HG03139 (cell line): Measurements from ENCODE around the gene NXPH4.
A peak's percentile ranks its signal among the peaks of the same experiment; 100 is the strongest.

Source experiments
- ATAC-seq: cut with Tn5 transposase; IDR thresholded peaks from one replicate; pipeline ENCODE4 v1.9.1; 2021; ENCODE audit not compliant: unreplicated experiment

Gene NXPH4

DNA sequence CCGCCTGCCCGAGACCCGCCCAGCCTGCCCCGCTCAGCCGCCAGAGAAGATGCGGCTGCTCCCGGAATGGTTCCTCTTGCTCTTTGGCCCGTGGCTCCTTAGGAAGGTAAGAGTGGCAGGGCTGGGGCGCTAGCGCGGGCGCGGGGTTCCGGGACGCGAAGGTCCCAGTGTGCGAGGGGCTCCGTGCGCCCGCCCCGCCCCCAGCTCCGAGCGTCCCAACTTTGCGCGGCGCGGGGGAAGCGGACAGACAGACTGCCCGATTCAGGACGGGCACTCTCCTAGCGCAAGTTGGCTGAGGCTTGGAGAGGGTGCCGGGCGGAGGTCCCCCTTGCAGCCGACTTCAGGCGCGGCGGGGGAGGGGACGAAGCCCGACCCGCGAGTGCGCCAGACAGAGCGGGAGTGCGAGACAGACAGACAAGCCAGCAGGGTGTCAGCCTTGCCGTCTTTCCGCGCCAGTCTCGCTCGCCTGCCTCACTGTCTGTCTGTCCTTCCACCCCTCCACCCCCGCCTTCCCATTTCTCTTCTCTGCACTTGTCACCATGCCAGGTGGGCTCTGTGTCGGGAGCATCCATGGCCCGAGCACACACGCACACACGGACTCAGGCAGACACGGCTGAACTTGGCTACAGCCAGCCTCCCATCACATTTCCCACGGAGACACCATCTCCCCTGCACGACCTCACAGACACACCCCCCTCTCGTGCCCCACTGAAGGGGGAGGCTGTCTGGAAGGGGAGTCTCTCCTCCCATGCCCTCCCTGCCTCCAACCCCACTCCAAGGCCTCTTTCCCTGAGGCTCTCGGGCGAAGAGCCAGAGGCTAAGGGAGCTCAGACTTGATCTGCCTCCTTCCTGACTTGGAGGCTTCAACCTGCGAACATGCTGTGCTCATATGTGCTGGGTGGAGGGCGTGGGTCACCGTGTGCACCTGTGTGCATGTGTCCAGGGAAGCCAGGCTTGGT, 606 bp downstream of the NXPH4 start:
- no peak for ATAC-seq

DNA sequence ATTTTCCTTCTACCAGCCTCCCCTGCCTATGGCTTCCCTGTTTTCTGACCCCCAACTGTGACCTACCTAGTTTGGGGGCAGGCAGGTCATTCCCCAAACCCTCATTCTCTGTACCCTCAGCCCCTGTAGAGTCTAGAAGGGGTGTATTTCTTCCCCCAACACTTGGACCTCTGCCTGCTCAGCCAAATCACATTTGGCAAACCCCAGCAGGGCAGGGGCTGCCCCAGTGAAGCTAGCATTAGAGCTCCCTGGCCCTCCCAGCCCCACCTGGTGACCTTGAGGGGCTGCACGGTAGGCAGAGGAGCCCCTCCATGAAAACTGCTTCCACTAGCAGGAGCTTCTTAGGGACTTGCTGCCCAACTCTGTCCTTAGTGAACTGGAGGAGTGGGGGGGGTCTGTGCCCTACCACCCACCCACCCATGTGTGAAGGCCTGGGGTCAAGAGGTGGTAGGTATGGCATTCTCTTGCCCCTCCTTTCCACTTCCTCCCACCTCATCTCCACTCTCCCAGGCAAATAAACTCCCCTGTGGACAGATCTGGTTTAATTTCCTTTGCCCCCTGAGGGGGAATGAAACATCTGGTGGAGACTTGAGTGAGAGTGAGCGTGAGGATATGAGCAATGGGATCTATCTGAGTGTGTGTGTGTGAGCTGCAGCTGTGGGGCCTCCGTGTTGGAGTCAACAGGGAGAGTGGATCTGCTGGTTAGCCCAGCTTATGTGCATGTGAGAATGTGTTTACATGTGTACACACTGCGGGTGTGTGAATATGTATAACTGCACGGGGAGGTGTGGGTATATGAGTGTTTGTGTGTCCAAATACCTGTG, 1.6 kb downstream of the NXPH4 start:
- ATAC-seq = no peak

DNA sequence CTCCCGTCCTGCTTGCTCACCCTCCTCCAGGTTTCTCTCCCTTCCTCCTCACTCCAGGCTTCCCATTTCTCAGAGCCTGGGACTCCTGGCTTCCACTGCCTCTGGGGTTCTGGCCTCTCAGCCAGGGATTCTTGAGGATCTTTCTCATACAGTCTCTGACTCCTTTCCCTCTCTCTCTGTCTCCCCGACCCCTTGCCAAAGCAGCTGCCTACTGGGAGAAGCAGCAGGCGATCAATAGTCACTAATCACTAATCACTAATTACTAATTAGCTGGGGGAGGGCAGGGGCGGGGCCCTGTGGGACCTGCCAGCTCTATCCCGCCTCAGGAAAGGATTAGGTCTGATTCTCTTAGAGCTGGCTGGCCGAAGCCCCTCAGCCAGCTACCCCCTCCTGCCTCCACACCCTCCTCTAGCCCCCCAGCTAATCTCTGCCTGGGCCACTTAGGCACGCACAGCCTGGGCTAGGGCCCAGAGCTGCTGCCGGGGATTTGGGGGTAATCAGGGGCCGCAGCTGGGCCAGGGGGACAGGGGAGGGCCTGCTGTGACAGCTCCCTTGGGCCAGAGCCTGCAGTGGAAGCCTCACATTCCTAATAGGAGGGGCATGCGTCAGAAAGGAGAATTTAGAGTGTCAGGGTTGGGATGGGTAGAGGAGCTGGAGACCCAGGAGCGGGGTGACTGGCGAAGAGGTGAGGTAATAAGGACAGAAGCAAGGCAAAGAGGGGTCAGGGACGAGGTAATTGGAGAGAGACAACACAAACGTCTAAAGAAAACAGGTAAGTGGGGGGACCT, 2.8 kb downstream of the NXPH4 start:
- ATAC-seq = no peak

DNA sequence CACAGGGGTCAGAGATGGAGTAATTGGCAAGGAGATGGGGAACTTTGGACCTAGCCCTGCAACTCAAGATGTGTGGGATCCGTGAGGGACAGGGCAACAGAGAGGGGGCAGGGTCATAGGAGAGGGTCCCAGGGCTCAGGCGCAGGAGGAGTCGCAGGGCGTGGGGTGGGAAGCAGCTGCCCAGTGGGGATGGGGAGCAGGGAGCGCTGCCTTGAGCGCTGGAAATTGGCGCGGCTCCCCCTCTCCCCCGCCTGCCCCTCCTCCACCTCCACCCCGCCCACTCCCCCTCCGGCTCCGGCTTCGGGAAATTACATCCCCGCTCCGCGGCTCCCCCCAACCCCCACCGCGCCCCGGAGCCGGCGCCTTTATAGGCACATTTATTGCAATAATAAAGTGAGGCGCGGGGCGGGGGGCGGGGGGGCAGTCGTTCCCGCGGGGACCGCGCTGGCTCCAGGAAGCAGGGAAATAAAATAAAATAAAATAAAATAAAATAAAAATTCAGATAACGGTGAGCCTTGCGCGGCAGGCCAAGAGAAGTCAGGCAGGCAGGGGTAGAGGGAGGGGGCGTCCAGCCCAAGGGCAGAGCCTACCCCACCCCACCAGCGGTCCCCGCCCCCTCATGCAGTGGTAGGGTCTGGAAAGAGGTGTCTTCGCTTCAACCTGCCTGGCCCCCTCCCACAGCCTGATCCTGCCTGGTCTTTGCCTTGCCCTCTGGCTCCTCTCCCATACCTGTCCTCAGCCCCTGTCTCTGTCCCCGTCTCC, 3.6 kb downstream of the NXPH4 start:
- no peak for ATAC-seq

DNA sequence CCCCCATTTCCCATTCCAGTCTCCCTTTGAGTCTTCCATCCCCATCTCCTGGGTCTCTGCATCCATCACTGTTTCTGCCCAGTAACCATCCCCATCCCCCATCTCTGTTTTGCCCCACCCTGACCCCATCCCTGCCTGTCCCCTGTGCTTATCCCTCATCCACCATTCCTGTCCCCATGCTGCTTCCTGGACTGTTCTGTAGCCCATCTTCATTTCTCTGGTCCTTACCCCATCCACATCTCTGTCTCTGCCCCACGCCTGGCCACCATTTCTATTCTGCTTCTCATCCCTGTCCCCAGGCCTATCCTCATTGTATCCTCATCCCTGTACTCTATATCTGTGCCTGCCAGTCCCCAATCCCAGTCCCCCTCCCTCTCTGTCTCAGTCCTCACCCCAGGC, 4.2 kb downstream of the NXPH4 start:
- ATAC-seq = no peak

DNA sequence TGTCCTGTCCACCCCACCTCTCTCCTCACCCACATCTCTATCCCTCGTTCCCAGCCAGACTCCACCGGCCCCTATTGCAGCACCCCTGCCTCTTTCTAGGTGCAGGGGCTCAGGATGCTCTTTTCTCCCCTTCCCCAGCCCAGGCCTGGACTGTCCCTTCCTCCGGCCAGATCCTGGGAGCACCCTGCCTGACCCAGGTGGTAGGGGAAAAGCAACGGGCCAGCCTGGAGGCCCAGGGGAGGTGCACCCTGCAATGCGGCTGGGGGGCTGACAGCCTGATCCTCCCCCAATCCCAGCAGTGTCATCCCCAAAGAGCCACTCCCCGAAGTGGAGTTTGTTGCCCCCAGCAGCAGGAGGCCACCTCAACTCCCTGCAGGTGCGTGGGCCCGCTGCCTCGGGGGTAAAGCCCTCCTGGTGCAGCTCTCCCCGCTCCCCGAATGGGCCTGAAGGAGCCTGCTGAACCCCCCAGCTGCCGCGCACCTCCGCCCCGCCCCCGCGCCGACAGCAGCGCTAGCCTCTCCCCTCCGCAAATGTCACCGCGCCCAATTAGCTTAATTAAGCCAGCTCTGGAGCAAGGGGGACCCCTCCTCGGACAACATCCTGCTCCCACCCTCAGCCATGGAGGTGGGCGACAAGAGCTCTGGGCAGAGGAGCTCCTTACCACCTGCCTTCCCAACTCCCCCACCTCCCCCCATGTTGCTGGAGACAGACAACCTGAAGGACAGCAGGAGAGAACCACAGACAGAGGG, 4.7 kb downstream of the NXPH4 start:
- no peak for ATAC-seq

DNA sequence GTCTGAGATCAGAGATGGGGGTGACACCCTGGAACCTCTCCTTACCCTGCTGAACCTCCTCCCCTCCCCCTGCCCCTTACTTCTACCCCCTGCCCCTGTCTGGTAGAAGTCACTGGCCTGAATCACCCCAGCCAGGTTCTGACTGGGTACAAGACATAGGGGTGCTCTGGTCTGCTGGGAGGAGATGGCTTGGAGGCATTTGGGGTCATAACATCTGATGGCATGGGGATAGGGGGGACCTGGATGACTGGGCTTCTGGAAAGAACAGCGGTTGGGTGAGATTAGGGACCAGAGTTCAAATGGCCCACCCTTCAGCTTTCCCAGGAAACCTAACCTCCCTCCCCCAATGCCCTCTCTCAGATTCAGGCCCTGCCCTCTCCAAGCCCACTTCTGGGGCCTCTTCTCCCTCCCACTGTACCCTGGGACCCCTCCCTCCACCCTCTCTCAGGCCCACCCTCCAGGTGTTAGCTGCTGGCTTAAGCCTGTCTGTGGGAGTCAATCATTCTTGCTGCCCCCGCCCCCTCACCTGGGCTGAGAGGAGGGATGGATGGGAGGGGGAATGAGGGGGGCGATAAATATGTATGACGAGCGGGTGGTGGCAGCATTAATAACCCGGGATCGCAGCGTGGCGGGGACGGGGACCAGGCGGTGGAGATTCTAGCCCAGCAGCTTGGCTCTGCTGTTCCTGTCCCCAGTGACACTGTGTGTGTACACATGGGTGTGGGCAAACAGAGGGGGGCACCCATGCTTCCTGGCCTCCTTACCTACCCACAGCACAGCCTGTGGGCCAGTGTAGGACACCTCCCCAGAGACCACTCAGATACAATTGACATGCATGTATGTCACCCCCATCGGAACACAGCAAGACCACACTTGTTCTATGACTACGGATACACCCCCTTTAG, 5.9 kb downstream of the NXPH4 start:
- ATAC-seq = no peak

DNA sequence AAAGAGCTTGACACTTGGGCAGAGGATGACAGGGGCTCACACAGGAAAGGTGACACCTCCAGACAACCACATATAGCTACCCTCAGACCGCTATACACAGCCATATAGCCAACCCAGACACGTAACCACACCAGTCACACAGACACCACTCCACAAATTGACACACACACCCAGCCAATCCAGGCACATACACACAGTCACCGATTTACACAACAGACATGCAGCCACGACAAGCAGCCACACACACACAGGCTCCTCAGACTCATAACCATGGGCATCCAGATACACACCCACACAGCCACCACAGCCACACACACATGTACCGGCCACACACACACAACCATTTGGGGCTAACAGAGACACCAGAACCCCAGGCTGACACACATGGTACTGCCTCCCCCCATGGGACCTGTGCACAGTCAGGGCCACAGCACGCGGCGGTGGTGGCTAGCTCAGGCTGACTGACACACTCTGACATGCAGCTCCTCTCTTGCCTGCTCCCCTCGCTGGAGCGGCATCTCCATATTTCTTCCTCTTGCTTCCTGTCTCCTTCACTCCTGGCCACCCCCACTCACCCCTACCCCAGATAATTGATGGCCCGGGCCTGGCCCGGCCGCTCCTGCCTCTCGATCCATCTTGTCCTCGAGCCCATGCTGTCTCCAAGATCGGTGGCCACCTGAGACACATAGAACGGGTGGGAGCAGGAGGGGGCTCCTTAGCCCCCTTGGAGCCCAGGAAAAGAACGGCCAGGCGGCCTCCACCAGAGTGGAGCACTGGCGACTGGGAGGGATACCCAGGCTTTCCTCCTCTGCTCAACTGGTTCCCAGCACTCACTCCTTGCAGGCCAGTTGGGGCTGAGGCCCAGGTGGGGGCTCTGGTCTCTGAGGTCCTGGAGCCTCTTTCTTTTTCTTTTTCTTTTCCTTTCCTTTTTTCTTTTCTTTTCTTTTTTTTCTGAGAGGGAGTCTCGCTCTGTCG, 6.9 kb downstream of the NXPH4 start:
- ATAC-seq = no peak

DNA sequence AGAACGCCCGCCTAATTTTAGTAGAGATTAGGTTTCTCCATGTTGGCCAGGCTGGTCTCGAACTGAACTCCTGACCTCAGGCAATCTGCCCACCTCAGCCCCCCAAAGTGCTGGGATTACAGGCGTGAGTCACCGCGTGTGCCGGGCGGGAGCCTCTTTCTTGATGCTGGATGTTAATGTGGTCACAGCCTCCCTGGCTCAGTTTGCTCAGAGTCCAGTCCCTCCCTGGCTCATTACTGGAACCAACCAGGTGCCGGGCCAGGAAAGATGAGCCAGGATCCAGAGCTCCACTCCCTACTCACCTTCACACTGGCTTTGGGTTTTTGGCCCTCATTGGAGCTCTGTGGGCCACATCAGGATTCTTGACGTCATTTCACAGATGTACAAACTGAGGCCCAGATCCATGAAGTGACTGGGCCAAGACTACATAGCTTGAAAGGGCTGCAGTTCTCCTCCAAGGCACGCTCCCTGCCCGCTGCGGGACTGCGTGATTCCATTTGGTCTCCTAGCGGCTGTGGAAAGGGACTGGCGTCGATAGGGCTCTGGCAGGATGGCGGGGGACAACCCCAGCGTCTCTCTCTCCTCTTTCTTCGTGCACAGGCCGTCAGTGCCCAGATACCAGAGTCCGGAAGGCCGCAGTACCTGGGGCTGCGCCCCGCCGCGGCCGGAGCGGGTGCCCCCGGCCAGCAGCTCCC, 7.8 kb downstream of the NXPH4 start:
- ATAC-seq = no peak

DNA sequence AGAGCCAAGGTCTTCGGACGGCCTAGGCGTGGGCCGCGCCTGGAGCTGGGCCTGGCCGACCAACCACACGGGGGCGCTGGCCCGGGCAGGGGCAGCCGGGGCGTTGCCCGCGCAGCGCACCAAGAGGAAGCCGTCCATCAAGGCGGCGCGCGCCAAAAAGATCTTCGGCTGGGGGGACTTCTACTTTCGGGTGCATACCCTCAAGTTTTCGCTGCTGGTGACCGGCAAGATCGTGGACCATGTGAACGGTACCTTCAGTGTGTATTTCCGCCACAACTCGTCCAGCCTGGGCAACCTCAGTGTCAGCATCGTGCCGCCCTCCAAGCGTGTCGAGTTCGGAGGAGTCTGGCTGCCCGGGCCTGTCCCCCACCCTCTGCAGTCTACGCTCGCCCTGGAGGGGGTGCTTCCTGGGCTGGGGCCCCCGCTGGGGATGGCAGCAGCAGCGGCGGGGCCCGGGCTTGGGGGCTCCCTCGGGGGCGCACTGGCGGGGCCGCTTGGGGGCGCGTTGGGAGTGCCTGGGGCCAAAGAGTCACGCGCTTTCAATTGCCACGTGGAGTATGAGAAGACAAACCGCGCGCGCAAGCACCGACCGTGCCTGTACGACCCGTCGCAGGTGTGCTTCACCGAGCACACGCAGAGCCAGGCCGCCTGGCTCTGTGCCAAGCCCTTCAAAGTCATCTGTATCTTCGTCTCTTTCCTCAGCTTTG, 8.5 kb downstream of the NXPH4 start:
- ATAC-seq = no peak

DNA sequence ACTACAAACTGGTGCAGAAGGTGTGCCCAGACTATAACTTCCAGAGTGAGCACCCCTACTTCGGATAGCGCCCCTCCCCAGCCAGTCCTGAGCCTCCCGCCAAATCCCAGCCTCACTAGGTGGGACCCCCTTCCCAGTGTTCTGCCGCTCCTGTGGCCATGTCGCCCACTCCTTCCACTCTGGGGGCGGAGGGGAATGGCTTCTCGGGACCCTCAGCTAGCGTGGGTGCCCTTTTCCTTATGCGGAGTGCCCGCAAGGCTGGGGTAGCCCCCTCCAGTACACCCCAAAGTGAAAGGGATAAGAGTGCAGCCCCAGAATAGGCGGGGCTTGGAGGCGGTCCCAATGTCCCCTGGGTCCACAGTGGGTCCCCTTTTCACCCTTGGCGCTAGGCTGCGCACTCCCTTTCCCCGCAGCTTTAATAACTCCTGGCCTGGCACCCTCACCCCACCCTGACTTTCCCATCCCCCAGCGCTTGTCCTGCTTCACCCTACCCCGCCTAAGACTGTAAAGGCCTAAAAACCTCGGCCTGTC, 9.2 kb downstream of the NXPH4 start:
- no peak for ATAC-seq

DNA sequence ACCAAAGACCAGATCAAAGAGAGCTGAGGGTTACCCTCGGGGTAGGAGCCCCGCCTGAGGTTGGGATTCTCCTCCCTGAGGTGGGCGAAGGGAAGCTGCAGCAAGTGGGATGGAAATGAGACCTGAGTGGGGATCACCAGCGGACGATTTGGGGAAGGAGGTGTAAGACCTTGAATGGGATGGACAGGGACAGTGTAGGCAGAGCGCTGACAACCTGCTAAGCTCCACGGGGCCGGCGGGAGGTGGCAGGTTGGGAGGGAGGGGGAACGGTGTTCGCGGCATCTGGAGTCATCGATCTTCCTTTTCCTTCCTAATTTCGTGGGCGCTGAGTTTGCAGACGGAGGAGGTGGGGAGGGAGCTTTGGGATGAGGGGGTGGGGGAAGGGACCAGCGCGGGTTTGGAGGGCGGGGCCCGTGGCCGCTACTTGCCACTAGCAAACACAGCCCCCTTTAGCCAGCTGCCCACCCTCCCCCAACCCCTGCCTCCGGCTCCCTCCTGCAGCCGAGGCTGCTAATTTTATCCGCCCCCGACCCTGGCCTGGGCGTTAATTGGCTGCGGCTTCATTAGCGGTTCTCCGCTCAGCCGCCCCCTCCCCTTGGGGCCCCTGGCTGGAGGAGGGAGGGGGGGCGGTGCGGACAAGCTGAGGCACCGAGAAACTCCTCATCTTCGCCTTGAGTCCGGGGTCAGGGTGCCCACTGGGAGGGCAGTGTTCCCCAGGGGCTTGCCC, 10.2 kb downstream of the NXPH4 start:
- no peak for ATAC-seq

DNA sequence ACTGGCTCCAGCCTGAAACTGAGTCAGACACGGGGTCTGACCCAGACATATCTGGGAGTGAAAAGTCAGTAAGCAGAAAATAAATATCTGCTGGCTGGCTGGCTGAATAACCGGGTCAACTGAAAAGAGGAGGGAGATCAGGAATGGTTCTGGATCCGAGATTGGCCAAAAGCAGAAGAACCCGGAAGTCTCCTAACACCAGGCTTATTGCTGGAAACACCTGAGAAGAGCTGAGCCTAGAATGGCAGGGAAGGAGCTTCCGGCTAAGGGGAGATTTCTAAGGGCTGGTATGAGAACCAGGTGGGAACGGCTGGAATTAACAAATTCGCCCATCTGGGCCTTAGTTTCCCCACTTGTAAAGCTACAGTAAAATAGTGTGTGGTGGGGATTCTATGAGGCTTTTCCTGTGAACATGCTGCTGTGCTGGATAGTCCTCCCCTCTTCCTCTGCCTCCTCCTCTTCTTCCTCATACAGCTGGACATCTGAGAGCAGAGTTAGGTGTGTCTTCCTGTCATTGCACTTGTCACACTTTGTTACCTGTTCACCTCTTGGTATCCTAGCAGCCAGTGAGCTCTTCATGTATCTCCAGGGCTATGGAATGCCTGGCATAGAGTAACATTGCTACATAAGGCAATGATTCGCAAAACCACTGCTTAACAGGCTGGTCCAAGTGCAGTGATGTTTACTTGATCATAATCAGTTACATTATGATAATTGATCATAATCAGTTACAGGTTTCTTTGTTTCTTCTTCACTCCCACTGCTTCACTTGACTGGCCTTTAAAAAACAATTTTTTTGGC, 10.9 kb downstream of the NXPH4 start:
- ATAC-seq = no peak

DNA sequence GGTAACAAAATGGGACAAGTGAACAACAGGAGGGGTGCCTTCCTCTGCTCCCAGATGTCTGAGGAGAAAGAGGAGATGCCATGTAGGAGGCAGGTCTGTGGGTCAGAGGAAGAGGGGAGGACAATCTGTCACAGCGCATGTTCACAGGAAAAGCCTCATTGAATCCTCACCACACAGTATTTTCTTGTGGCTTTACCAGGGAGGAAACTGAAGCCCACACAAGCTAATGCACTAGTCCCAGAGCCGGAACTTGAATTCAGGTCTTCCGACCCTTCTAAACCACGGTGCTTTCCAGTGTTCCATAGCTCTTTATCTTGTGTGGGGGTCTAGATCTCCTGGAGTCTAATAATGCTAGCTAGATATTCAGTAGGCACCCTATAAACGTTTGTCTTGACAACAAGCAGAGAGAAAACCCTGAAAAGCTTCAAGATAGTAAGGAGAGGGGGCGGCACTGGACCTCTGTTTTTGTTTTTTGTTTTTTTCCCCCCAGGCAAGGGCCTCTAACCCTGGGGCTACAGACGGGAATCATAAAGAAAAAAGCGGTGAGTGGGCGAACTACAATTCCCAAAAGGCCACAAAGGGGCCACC, 12.5 kb downstream of the NXPH4 start:
- peak; percentile 4 for ATAC-seq
